Neural crest cell (in vitro differentiated cells): ENCODE data around the gene ZNF91. TPM values are rescaled to one million over a fixed set of nuclear protein-coding genes. Genes with fewer than 3 reads are reported as not detected.
"Not testable (repeated sequence)": the region's sequence is repeated elsewhere in the genome, so short reads cannot be mapped to it uniquely, and the experiment has no call there.

Experiments used
- DNase-seq: peaks from one replicate; pipeline ENCODE4 v3.0.0; 2021; ENCODE audit warnings: low read depth, mixed read lengths, low spot score
- H3K27ac Mint-ChIP-seq: one replicate; pipeline ENCODE4 v1.8.0; 2021; ENCODE audit warnings: mild to moderate bottlenecking, mixed read lengths; ENCODE audit not compliant: unreplicated experiment
- H3K27me3 Mint-ChIP-seq: 2 replicates; pipeline ENCODE4 v1.8.0; 2021; ENCODE audit warnings: low read depth, mild to moderate bottlenecking, mixed read lengths
- H3K36me3 Mint-ChIP-seq: 2 replicates; pipeline ENCODE4 v1.8.0; 2021; ENCODE audit warnings: low read depth, mild to moderate bottlenecking, mixed read lengths
- H3K4me1 Mint-ChIP-seq: 2 replicates; pipeline ENCODE4 v1.8.0; 2021; ENCODE audit warnings: mixed read lengths
- H3K4me3 Mint-ChIP-seq: one replicate; pipeline ENCODE4 v1.8.0; 2021; ENCODE audit warnings: mild to moderate bottlenecking, mixed read lengths
- H3K9me3 Mint-ChIP-seq: 2 replicates; pipeline ENCODE4 v1.8.0; 2021; ENCODE audit warnings: mixed read lengths
- CTCF ChIP-seq: fragments of 200-600 bp; sonication (generic); conservative IDR thresholded peaks from 2 replicates; pipeline ENCODE4 v1.5.0; 2021; ENCODE audit warnings: antibody characterized with exemption, mild to moderate bottlenecking
- total RNA-seq: library from RNA; stranded (reverse); gene quantifications from 2 replicates; pipeline ENCODE4 v1.2.1, GENCODE V29; 2021

Gene ZNF91
- total RNA-seq, 1 donor from 2014 or later, result 73.7 TPM

GRCh38 chr19:23311551-23311950 is 83.7 kb downstream of the ZNF91 start:
- Mint-ChIP-seq H3K36me3 (peaks cover 24% of the 10 kb centered on the region), H3K4me1 (no peaks in the 10 kb centered on the region), H3K27me3 (no peaks in the 10 kb centered on the region), H3K27ac (no peak overlapping the region), H3K9me3 (peaks cover 17% of the 10 kb centered on the region), H3K4me3 (no peak overlapping the region)
- DNase-seq, result no peak
- TF ChIP-seq CTCF, result no peak

DNA sequence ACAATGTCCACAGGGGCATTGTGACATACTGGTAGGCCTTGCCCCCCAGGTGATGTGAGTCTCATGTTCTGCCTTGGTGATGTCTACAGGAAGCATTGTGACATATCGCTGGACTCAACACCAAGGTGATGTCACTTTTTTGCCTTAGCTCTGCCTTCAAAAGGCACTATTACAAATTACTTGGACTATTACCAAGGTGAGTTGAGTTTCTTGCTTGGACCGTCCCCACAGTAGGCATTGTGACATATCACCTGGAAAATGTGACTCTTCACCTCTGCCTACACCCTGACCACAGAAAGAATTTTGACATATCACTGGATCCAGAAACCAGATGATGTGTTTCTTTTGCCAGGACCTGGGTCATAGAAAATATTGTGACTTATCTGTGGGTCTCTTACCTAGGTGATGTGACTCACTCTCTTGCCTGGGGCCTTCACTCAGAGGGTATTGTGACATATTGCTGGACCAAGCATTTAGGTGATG is 84.5 kb downstream of the ZNF91 start:
- no peak for DNase-seq
- H3K27ac Mint-ChIP-seq, result no peak overlapping the region
- H3K36me3 Mint-ChIP-seq, result peaks cover 24% of the 10 kb centered on the region
- H3K27me3 Mint-ChIP-seq, result no peaks in the 10 kb centered on the region
- H3K9me3 Mint-ChIP-seq, result peaks cover 20% of the 10 kb centered on the region
- no peak overlapping the region for H3K4me3 Mint-ChIP-seq
- TF ChIP-seq CTCF, result no peak
- no peaks in the 10 kb centered on the region for H3K4me1 Mint-ChIP-seq

- no peak overlapping the region for H3K27ac Mint-ChIP-seq
- TF ChIP-seq CTCF, result no peak
- no peaks in the 10 kb centered on the region for H3K4me1 Mint-ChIP-seq
- no peaks in the 10 kb centered on the region for H3K27me3 Mint-ChIP-seq
- H3K4me3 Mint-ChIP-seq, result no peak overlapping the region
- peaks cover 23% of the 10 kb centered on the region for H3K9me3 Mint-ChIP-seq
- DNase-seq, result no peak
- peaks cover 24% of the 10 kb centered on the region for H3K36me3 Mint-ChIP-seq
Observed at GRCh38 chr19:23309926-23310325, 85.3 kb downstream of the ZNF91 start.

GRCh38 chr19:23305555-23305954 is 89.7 kb downstream of the ZNF91 start:
- Mint-ChIP-seq H3K27ac (no peak overlapping the region), H3K9me3 (peaks cover 16% of the 10 kb centered on the region), H3K27me3 (no peaks in the 10 kb centered on the region), H3K4me3 (no peak overlapping the region), H3K4me1 (no peaks in the 10 kb centered on the region), H3K36me3 (peaks cover 14% of the 10 kb centered on the region)
- TF ChIP-seq CTCF, result no peak
- no peak for DNase-seq

DNA sequence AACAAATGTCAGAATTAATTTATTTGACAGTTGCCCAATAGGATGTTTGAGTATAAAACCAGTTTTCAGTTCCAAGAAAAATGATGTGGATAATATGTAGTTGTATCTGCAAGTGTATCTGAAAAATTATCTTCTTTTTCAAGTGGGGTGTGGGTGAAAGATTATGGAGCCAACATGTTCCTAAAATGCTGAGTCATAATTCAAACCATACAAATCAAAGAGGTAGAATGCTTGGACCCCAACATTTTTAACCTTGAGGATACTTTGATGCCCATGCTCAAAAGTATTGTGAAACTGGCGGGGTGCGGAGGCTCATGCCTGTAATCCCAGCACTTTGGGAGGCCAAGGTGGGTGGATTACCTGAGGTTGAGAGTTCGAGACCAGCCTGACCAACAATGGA is 91.0 kb downstream of the ZNF91 start:
- Mint-ChIP-seq H3K27me3 (no peaks in the 10 kb centered on the region), H3K27ac (no peak overlapping the region), H3K9me3 (peaks cover 23% of the 10 kb centered on the region), H3K4me1 (no peaks in the 10 kb centered on the region), H3K36me3 (peaks cover 18% of the 10 kb centered on the region), H3K4me3 (no peak overlapping the region)
- TF ChIP-seq CTCF, result no peak
- no peak for DNase-seq

DNA sequence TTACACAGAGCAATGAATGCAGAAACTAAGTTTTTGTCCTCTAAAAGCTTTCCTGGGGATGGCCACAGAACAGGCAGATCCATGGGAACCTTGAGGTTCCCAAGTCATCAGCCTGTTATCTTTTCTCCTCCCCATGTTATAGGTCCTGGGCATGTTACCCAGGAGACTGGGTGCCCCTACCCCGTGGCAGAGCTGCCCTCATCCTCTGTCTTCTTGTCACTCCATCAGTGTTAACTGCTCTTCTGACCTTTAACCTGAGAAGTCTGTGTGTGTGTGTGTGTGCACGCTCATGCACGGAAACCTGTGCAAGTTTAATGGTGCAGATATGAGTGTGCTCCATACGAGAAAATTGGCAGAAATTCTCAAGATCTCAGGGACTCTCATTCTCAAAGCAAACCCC is 101.1 kb downstream of the ZNF91 start:
- no peaks in the 10 kb centered on the region for H3K27me3 Mint-ChIP-seq
- no peak for DNase-seq
- H3K36me3 Mint-ChIP-seq, result peaks cover 10% of the 10 kb centered on the region
- H3K4me3 Mint-ChIP-seq, result no peak overlapping the region
- H3K27ac Mint-ChIP-seq, result no peak overlapping the region
- H3K9me3 Mint-ChIP-seq, result peaks cover 18% of the 10 kb centered on the region
- H3K4me1 Mint-ChIP-seq, result no peaks in the 10 kb centered on the region
- no peak for TF ChIP-seq CTCF

GRCh38 chr19:23289966-23290365 is 105.3 kb downstream of the ZNF91 start:
- not testable (repeated sequence) for H3K4me3 Mint-ChIP-seq, H3K27me3 Mint-ChIP-seq, DNase-seq, H3K36me3 Mint-ChIP-seq, H3K27ac Mint-ChIP-seq, H3K4me1 Mint-ChIP-seq
- peaks cover 12% of the 10 kb centered on the region for H3K9me3 Mint-ChIP-seq
